HL-60 (cell line): Measurements from ENCODE around the gene TMC5.

Source experiments
- DNase-seq, 2 experiments: peaks; one replicate each; pipeline ENCODE4 v3.0.0-alpha.2; 2010 to 2020; ENCODE audit warnings: low read depth in 1 of 2, low spot score in 1 of 2
- H3K27ac ChIP-seq: fragments of 250-450 bp; sonication (Bioruptor Pico); replicated peaks from 2 replicates; pipeline ENCODE4 v1.5.1; 2020; ENCODE audit warnings: mild to moderate bottlenecking, moderate library complexity
- H3K27me3 ChIP-seq: fragments of 250-450 bp; sonication (Bioruptor Pico); 2 replicates; pipeline ENCODE4 v1.5.1; 2021; ENCODE audit warnings: mild to moderate bottlenecking, moderate library complexity; ENCODE audit not compliant: insufficient read depth, poor library complexity, severe bottlenecking
- H3K4me3 ChIP-seq: replicated peaks from 2 replicates; pipeline ENCODE4 v1.5.1; 2011; ENCODE audit warnings: mild to moderate bottlenecking, control low read depth, low read length; ENCODE audit not compliant: insufficient read depth
- CTCF ChIP-seq: IDR thresholded peaks from one replicate; pipeline ENCODE4 v1.5.1; 2011; ENCODE audit warnings: low read length, control low read depth, inconsistent platforms; ENCODE audit not compliant: insufficient read depth
- GABPA ChIP-seq: IDR thresholded peaks from 2 replicates; pipeline ENCODE4 v1.6.1; 2012; ENCODE audit warnings: low read depth
- POLR2AphosphoS5 ChIP-seq: IDR thresholded peaks from 2 replicates; pipeline ENCODE4 v1.6.1; 2012; ENCODE audit warnings: low read depth
- SPI1 ChIP-seq: IDR thresholded peaks from 2 replicates; pipeline ENCODE4 v1.6.1; 2012; ENCODE audit warnings: low read depth, mild to moderate bottlenecking, borderline replicate concordance
- TF ChIP-seq, protein P1 (sequence below): IDR thresholded peaks from 2 replicates; pipeline ENCODE4 v1.6.1; 2012; ENCODE audit warnings: low read depth; ENCODE audit not compliant: insufficient replicate concordance

The TMC5 gene

DNA sequence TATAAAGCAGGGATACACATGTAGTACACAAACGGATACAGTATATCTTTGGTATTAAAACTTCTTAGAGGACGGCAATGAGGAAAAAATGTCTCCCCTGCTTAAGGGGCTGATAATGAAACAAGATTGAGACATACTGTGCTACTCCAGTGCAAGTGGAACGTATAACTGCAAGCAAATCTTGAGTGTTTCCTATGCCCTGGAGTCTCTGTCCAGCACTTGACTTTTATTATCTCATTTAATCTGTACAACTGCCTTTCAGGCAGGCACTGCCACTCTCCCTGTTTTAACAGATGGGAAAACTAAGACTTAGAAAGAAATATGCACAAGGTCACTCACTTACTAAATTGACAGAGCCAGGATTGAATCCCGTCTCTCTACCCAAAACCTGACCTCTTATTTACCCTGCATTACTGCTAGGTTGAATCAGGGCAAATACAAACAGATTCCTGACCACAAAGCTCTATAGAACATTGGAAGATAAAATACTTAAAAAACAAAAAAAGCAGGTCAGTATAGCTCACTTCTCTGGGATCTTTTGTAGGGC, 28.7 kb downstream of the TMC5 start:
- no peak overlapping the region for H3K27ac ChIP-seq
- no peak for DNase-seq
- TF ChIP-seq POLR2AphosphoS5, result no peak
- TF ChIP-seq, protein P1, sequence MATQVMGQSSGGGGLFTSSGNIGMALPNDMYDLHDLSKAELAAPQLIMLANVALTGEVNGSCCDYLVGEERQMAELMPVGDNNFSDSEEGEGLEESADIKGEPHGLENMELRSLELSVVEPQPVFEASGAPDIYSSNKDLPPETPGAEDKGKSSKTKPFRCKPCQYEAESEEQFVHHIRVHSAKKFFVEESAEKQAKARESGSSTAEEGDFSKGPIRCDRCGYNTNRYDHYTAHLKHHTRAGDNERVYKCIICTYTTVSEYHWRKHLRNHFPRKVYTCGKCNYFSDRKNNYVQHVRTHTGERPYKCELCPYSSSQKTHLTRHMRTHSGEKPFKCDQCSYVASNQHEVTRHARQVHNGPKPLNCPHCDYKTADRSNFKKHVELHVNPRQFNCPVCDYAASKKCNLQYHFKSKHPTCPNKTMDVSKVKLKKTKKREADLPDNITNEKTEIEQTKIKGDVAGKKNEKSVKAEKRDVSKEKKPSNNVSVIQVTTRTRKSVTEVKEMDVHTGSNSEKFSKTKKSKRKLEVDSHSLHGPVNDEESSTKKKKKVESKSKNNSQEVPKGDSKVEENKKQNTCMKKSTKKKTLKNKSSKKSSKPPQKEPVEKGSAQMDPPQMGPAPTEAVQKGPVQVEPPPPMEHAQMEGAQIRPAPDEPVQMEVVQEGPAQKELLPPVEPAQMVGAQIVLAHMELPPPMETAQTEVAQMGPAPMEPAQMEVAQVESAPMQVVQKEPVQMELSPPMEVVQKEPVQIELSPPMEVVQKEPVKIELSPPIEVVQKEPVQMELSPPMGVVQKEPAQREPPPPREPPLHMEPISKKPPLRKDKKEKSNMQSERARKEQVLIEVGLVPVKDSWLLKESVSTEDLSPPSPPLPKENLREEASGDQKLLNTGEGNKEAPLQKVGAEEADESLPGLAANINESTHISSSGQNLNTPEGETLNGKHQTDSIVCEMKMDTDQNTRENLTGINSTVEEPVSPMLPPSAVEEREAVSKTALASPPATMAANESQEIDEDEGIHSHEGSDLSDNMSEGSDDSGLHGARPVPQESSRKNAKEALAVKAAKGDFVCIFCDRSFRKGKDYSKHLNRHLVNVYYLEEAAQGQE, result peak; percentile 55

GRCh38 chr16:19446886-19447285, 29.2 kb downstream of the TMC5 start:
- no peak overlapping the region for H3K27ac ChIP-seq
- no peak for TF ChIP-seq GABPA
- no peak for TF ChIP-seq CTCF
- TF ChIP-seq POLR2AphosphoS5, result no peak
- no peaks in the 10 kb centered on the region for H3K27me3 ChIP-seq
- no peak for DNase-seq
- H3K4me3 ChIP-seq, result no peak overlapping the region

More for the DNA sequence above, 28.7 kb downstream of the TMC5 start:
- Histone ChIP-seq H3K4me3 (no peak overlapping the region), H3K27me3 (no peaks in the 10 kb centered on the region)

- no peak for TF ChIP-seq CTCF
- no peak for TF ChIP-seq SPI1
- TF ChIP-seq, protein P1, result no peak
- no peak for TF ChIP-seq POLR2AphosphoS5
- TF ChIP-seq GABPA, result no peak
- H3K27ac ChIP-seq, result no peak overlapping the region
- H3K27me3 ChIP-seq, result no peaks in the 10 kb centered on the region
- H3K4me3 ChIP-seq, result no peak overlapping the region
- DNase-seq, result no peak
Measured at GRCh38 chr16:19450186-19450585, 32.5 kb downstream of the TMC5 start.

DNA sequence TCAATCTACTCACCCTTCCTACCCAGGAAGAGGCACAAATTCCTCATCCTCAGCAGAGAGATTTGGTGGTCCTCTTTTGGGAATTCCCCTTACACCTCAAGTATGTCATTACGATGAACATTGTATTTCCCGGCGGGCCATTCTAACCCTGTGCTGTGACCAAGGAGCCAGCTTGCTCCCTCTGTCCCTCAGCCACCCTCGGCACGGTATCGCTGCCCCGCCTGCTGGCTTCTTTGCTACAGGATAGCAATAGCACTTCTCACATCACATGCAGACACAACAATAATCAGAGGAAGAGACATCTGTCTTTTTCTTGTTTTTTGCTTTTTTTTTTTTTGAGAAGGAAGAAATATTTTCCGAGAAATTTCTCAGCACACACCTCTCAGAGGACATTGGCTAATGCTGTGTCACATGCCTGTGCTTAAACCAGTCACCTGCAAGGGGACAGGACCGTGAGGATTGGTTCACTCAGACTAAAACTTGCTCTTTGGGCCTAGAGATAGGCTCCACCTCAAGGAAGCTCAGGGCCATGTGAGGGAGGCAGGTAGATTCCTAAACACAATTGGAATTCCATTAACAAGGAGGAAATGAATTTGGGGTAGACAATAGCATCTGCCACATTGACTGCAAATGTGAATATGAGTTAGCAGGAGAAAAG, 41.2 kb downstream of the TMC5 start:
- no peak for DNase-seq
- TF ChIP-seq POLR2AphosphoS5 (no peak), GABPA (no peak), CTCF (no peak), SPI1 (no peak)
- TF ChIP-seq, protein P1, result no peak
- no peak overlapping the region for H3K27ac ChIP-seq
- no peaks in the 10 kb centered on the region for H3K27me3 ChIP-seq
- no peak overlapping the region for H3K4me3 ChIP-seq
